NT2/D1 (cell line): Measurements from ENCODE around the gene SWT1.
"Not testable (repeated sequence)": the region's sequence is repeated elsewhere in the genome, so short reads cannot be mapped to it uniquely, and the experiment has no call there.

Source experiments
- DNase-seq: peaks from one replicate; pipeline ENCODE4 v3.0.0-alpha.2; 2011; ENCODE audit warnings: low read depth, low spot score
- H3K27me3 ChIP-seq: 2 replicates; pipeline ENCODE4 v1.6.0; 2011; ENCODE audit warnings: mild to moderate bottlenecking; ENCODE audit not compliant: insufficient read length, insufficient read depth
- H3K36me3 ChIP-seq: 2 replicates; pipeline ENCODE4 v1.6.1; 2011; ENCODE audit warnings: mild to moderate bottlenecking, low read length, mixed read lengths; ENCODE audit not compliant: insufficient read depth, insufficient read length
- H3K4me1 ChIP-seq: 2 replicates; pipeline ENCODE4 v1.5.1; 2011; ENCODE audit not compliant: insufficient read depth, insufficient read length
- H3K4me3 ChIP-seq: 2 replicates; pipeline ENCODE4 v1.5.1; 2011; ENCODE audit warnings: low read depth; ENCODE audit not compliant: insufficient read length
- H3K9ac ChIP-seq: 2 replicates; pipeline ENCODE4 v1.6.0; 2011; ENCODE audit warnings: low read depth; ENCODE audit not compliant: insufficient read length
- H3K9me3 ChIP-seq: 2 replicates; pipeline ENCODE4 v1.5.1; 2011; ENCODE audit warnings: mild to moderate bottlenecking, low read length; ENCODE audit not compliant: insufficient read depth
- SUZ12 ChIP-seq: IDR thresholded peaks from 2 replicates; pipeline ENCODE4 v1.6.1; 2011; ENCODE audit not compliant: insufficient read length, insufficient read depth; ENCODE audit errors: extremely low read depth
- YY1 ChIP-seq: IDR thresholded peaks from 2 replicates; pipeline ENCODE4 v1.6.1; 2011; ENCODE audit not compliant: insufficient read length, insufficient read depth
- ZNF274 ChIP-seq: IDR thresholded peaks from 2 replicates; pipeline ENCODE4 v1.6.1; 2011; ENCODE audit warnings: mild to moderate bottlenecking, low read depth, low read length

Gene SWT1

GRCh38 chr1:185193756-185194155 is 36.8 kb downstream of the SWT1 start:
- Histone ChIP-seq H3K27me3 (no peaks in the 10 kb centered on the region), H3K4me1 (no peaks in the 10 kb centered on the region), H3K9ac (no peak overlapping the region), H3K9me3 (no peaks in the 10 kb centered on the region), H3K4me3 (no peak overlapping the region), H3K36me3 (no peaks in the 10 kb centered on the region)
- DNase-seq = no peak
- no peak for TF ChIP-seq YY1
- no peak for TF ChIP-seq SUZ12
- TF ChIP-seq ZNF274 = no peak

- H3K4me1 ChIP-seq, DNase-seq, H3K27me3 ChIP-seq, H3K36me3 ChIP-seq, H3K9me3 ChIP-seq, H3K4me3 ChIP-seq, H3K9ac ChIP-seq: not testable (repeated sequence)
Observed at GRCh38 chr1:185198712-185199111, 41.7 kb downstream of the SWT1 start.

GRCh38 chr1:185200889-185201288 is 43.9 kb downstream of the SWT1 start:
- no peaks in the 10 kb centered on the region for H3K4me1 ChIP-seq
- H3K9ac ChIP-seq = no peak overlapping the region
- no peak overlapping the region for H3K4me3 ChIP-seq
- H3K36me3 ChIP-seq = no peaks in the 10 kb centered on the region
- no peaks in the 10 kb centered on the region for H3K27me3 ChIP-seq
- H3K9me3 ChIP-seq = peaks cover 5% of the 10 kb centered on the region; the same call in 1 of the 2 replicates
- DNase-seq = peak; percentile 38
- TF ChIP-seq ZNF274 (no peak), SUZ12 (no peak), YY1 (no peak)

- no peaks in the 10 kb centered on the region for H3K9me3 ChIP-seq
- H3K27me3 ChIP-seq = no peaks in the 10 kb centered on the region
- no peak for DNase-seq
- no peak overlapping the region for H3K4me3 ChIP-seq
- H3K9ac ChIP-seq = no peak overlapping the region
- no peaks in the 10 kb centered on the region for H3K36me3 ChIP-seq
- no peak for TF ChIP-seq YY1
- no peak for TF ChIP-seq SUZ12
- no peak for TF ChIP-seq ZNF274
- no peaks in the 10 kb centered on the region for H3K4me1 ChIP-seq
Observed at GRCh38 chr1:185207170-185207569, 50.2 kb downstream of the SWT1 start.

- no peaks in the 10 kb centered on the region for H3K27me3 ChIP-seq
- TF ChIP-seq SUZ12 (no peak), YY1 (no peak), ZNF274 (no peak)
- no peak overlapping the region for H3K4me3 ChIP-seq
- no peak for DNase-seq
- no peaks in the 10 kb centered on the region for H3K9me3 ChIP-seq
- H3K36me3 ChIP-seq = no peaks in the 10 kb centered on the region
- H3K4me1 ChIP-seq = no peaks in the 10 kb centered on the region
- H3K9ac ChIP-seq = no peak overlapping the region
Observed at GRCh38 chr1:185207980-185208602, 51.1 kb downstream of the SWT1 start.

GRCh38 chr1:185208626-185209180 is 51.7 kb downstream of the SWT1 start:
- TF ChIP-seq SUZ12 (no peak), ZNF274 (no peak), YY1 (no peak)
- no peaks in the 10 kb centered on the region for H3K9me3 ChIP-seq
- no peaks in the 10 kb centered on the region for H3K36me3 ChIP-seq
- H3K4me1 ChIP-seq = no peaks in the 10 kb centered on the region
- H3K9ac ChIP-seq = no peak overlapping the region
- H3K4me3 ChIP-seq = no peak overlapping the region
- no peak for DNase-seq
- no peaks in the 10 kb centered on the region for H3K27me3 ChIP-seq

- not testable (repeated sequence) for H3K4me1 ChIP-seq, H3K9ac ChIP-seq, H3K36me3 ChIP-seq, DNase-seq, H3K27me3 ChIP-seq, H3K9me3 ChIP-seq, H3K4me3 ChIP-seq
Observed at GRCh38 chr1:185209357-185209756, 52.4 kb downstream of the SWT1 start.

- DNase-seq = no peak
- Histone ChIP-seq H3K4me3 (no peak overlapping the region), H3K27me3 (no peaks in the 10 kb centered on the region), H3K9me3 (no peaks in the 10 kb centered on the region), H3K36me3 (no peaks in the 10 kb centered on the region), H3K9ac (no peak overlapping the region), H3K4me1 (no peaks in the 10 kb centered on the region)
- no peak for TF ChIP-seq YY1
Observed at GRCh38 chr1:185213091-185213490, 56.1 kb downstream of the SWT1 start.
